GM21717 (cell line): ENCODE data around the gene NLRX1.
"Not testable (repeated sequence)": the region's sequence is repeated elsewhere in the genome, so short reads cannot be mapped to it uniquely, and the experiment has no call there.

Experiments
- ATAC-seq: cut with Tn5 transposase; IDR thresholded peaks from one replicate; pipeline ENCODE4 v1.9.1; 2021; ENCODE audit warnings: mild to moderate bottlenecking, moderate library complexity; ENCODE audit not compliant: unreplicated experiment

Gene NLRX1

DNA sequence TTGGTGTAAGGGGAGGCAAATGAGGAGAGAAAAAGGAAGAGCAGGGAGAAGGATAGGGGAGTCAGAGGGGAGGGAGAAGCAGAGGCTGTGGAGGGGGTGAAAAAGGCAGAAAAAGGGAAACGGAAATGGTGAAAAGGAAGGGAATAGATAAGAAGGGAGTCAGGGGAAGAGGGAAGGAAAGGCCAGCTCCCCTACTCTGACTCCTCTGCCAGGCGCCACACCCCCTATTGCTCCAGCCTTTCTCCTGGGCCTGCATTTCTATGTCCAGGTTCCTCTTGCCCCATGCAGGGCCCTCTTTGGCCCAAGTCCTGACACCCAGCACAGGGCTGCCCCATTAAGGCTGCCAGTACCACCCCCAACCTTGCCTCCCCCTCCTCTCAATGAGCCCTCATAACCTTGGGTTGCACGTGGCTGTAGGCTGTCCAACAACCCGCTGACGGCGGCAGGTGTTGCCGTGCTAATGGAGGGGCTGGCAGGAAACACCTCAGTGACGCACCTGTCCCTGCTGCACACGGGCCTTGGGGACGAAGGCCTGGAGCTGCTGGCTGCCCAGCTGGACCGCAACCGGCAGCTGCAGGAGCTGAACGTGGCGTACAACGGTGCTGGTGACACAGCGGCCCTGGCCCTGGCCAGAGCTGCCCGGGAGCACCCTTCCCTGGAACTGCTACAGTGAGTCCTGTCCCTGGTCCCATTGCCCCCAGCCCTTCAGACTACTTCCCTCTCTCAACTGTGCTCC, 13.3 kb downstream of the NLRX1 start:
- no peak for ATAC-seq

GRCh38 chr11:119184399-119184798, 15.9 kb downstream of the NLRX1 start:
- ATAC-seq: not testable (repeated sequence)

- ATAC-seq: no peak
Measured at GRCh38 chr11:119185981-119186634, 17.6 kb downstream of the NLRX1 start.

- no peak for ATAC-seq
Measured at GRCh38 chr11:119187123-119187892, 18.8 kb downstream of the NLRX1 start.

GRCh38 chr11:119188067-119188466, 19.5 kb downstream of the NLRX1 start:
- no peak for ATAC-seq

DNA sequence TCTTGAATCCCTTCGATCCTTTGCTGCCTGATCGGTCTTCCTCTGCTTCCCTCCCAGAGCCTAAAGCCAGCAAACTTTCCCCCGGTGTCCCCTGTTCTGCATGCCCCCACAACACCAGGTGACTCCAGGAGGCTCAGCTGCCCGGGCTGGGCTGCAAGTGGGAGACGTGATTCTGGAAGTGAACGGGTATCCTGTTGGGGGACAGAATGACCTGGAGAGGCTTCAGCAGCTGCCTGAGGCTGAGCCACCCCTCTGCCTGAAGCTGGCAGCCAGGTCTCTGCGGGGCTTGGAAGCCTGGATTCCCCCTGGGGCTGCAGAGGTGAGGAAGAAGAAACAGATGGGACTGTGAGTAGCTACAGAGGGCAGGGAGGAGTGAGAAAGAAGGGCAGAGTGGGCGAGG, 20.4 kb downstream of the NLRX1 start:
- no peak for ATAC-seq

DNA sequence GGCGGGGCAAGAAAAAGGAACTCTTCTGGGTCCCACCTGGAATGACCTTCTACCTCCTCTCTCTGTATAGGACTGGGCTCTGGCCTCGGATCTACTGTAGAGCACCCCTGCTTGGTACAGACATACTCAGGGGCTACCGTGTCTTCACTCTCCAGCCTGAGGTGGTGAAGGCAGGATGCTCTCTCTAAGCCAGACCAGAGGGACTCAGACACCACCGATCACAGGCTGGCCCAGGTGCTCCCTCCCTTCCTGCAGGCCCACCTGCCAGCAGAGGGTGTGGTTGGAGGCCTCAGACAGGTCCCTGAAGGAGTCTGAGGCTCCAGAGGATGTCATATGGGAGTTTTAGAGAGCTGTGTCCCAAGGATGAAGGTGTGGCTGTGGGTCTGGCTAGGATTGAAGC, 20.9 kb downstream of the NLRX1 start:
- no peak for ATAC-seq

DNA sequence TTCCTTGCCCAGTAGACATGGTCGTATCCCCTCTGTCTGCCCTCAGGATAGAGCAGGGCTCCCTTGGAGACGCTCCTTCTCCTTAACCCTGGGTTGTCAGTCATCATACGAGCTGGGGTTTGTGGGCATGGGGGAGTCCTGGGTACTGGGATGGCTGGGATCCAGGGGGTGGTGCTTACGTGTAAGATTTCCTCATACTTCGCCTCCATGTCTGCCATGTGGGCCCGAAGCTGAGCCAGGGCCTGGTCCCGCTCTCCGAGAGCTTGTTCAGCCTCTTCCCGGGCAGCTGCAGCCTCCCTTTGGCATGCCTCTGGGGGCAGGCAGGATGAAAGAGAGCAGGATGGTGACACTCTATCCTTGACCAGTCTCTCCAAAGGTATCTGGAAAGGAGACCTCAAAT, 22.0 kb downstream of the NLRX1 start:
- ATAC-seq: no peak

GRCh38 chr11:119191265-119191664, 22.7 kb downstream of the NLRX1 start:
- ATAC-seq: not testable (repeated sequence)

DNA sequence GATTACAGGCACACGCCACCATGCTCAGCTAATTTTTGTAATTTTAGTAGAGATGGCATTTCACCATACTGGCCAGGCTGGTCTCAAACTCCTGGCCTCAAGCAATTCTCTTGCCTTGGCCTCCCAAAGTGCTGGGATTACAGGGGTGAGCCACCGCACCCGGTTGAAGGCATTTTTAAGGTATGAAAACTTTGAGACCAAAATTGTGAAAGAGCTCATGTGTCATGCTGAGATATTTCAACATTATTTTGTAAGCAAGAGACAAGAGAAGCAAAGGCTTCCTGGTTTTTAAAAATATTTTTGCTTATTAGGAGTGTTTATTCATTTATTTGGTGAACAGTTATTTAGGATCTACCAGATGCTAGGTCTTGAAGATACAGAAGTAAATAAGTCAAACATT, 23.6 kb downstream of the NLRX1 start:
- no peak for ATAC-seq

DNA sequence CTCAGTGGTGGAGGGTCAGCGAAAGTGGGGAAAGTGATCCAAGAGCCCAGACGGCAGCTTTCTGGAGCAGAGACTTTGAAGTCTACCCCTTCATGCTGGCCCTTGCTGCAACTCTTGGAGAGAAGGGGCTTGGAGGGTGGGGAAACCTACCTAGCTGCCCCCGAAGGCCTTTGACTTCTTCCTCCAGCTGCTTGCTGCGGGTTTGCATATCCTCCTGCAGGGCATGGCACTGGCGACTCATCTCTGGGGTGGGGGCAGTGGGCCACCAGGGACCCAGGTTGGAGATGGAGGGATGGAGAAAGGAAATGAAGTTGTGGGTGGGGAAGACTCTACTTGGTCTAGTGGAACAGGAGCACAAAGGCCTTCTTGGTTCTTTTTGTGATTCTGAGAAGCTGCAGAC, 24.5 kb downstream of the NLRX1 start:
- ATAC-seq: no peak

GRCh38 chr11:119193626-119194025, 25.1 kb downstream of the NLRX1 start:
- no peak for ATAC-seq

DNA sequence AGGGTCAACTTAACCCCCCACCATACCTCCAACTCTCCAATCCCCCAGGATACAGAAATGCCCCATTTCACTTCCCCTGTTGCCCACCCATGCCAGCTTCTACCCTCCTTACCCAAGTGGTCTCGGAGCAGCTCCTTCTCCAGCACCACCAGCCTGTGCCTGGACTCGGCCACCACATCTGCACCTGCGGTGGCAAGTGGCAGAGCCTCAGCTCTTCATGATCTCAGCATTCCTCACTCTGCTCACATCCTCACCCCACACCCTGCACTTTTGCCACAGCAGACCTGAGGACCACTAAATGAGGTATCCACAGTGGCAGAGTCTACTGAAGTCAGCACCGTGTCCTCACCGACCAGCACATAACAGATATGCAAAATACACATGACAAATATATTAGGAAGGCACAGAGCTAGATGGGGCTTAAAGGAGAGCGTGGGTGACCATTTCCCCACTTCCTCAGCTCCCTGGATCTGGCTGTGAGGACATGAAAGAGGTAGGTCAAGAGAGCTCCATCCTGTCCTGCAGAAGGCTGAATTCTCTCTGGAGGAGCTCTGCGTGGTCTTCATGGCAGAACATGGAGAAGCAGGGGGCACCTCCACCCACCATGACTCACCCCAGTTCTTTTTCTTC, 26.4 kb downstream of the NLRX1 start:
- no peak for ATAC-seq

DNA sequence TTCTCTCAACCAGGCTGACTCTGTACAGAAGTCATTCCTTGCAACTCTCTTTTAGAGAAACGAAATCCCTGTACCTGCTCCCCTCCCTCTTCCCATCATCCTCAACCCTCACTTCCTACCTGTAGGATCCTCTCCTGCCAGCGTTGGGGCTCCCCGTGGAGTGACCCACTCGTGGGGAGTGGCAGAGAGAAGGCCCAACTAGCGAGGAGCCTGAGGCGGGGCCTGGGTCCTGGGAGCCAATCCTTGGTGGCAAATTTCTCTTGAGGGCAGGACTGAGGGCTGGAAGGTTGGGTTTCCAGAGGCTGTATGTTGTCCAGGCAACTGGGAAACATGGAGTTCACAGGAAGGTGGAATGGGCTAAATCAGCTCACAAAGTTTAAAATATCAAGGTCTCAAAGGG, 27.2 kb downstream of the NLRX1 start:
- ATAC-seq: no peak

GRCh38 chr11:119196833-119197483, 28.4 kb downstream of the NLRX1 start:
- no peak for ATAC-seq

GRCh38 chr11:119198925-119199324, 30.4 kb downstream of the NLRX1 start:
- ATAC-seq: no peak

- not testable (repeated sequence) for ATAC-seq
Measured at GRCh38 chr11:119201236-119201635, 32.7 kb downstream of the NLRX1 start.

GRCh38 chr11:119202554-119202953, 34.0 kb downstream of the NLRX1 start:
- no peak for ATAC-seq

DNA sequence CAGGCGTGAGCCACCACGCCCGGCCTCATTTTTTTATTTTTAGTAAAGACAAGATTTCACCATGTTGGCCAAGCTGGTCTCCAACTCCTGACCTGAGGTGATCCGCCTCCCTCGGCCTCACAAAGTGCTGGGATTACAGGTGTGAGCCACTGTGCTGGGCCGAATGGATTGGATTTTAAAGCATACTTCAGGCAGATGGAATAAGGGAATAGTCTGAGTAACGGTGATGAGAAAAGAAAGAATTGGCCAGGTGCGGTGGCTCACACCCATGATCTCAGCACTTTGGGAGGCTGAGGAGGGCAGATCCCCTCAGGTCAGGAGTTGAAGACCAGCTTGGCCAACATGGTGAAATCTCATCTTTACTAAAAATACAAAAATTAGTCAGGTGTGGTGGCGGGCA, 35.5 kb downstream of the NLRX1 start:
- ATAC-seq: no peak

GRCh38 chr11:119205080-119205479, 36.6 kb downstream of the NLRX1 start:
- ATAC-seq: no peak
